Putamen (tissue), 1 donor: Measurements from ENCODE around the gene UGCG.
"Not testable (repeated sequence)": the region's sequence is repeated elsewhere in the genome, so short reads cannot be mapped to it uniquely, and the experiment has no call there.

Experiments used
- DNase-seq: peaks from one replicate; pipeline ENCODE4 v3.0.0-alpha.2; 2016; ENCODE audit warnings: low spot score

Gene UGCG

GRCh38 chr9:111920531-111920930, 23.9 kb downstream of the UGCG start:
- DNase-seq = no peak

- DNase-seq = no peak
Observed at GRCh38 chr9:111922324-111923013, 25.9 kb downstream of the UGCG start.

- DNase-seq = no peak
Observed at GRCh38 chr9:111924281-111924680, 27.7 kb downstream of the UGCG start.

GRCh38 chr9:111925017-111925770, 28.6 kb downstream of the UGCG start:
- no peak for DNase-seq

- DNase-seq = no peak
Observed at GRCh38 chr9:111925784-111926183, 29.2 kb downstream of the UGCG start.

- DNase-seq = peak; percentile 7
Observed at GRCh38 chr9:111926421-111926875, 29.8 kb downstream of the UGCG start.

GRCh38 chr9:111928359-111928720, 31.7 kb downstream of the UGCG start:
- no peak for DNase-seq

GRCh38 chr9:111934747-111935146, 38.1 kb downstream of the UGCG start:
- DNase-seq = no peak

- DNase-seq = no peak
Observed at GRCh38 chr9:111936391-111936790, 39.8 kb downstream of the UGCG start.

- no peak for DNase-seq
Observed at GRCh38 chr9:111937301-111937700, 40.7 kb downstream of the UGCG start.

GRCh38 chr9:111937781-111938426, 41.3 kb downstream of the UGCG start:
- peak; percentile 19 for DNase-seq

GRCh38 chr9:111938427-111938800, 41.8 kb downstream of the UGCG start:
- no peak for DNase-seq

- no peak for DNase-seq
Observed at GRCh38 chr9:111939322-111939721, 42.7 kb downstream of the UGCG start.

- DNase-seq = no peak
Observed at GRCh38 chr9:111940697-111941096, 44.1 kb downstream of the UGCG start.

GRCh38 chr9:111943200-111943599, 46.6 kb downstream of the UGCG start:
- no peak for DNase-seq

GRCh38 chr9:111943746-111944145, 47.1 kb downstream of the UGCG start:
- DNase-seq = no peak

- DNase-seq = no peak
Observed at GRCh38 chr9:111944241-111944866, 47.7 kb downstream of the UGCG start.

GRCh38 chr9:111945216-111945615, 48.6 kb downstream of the UGCG start:
- DNase-seq = no peak

GRCh38 chr9:111948109-111948508, 51.5 kb downstream of the UGCG start:
- DNase-seq = not testable (repeated sequence)

GRCh38 chr9:111948951-111949350, 52.3 kb downstream of the UGCG start:
- DNase-seq = no peak

GRCh38 chr9:111949919-111950318, 53.3 kb downstream of the UGCG start:
- no peak for DNase-seq

- no peak for DNase-seq
Observed at GRCh38 chr9:111952559-111952958, 55.9 kb downstream of the UGCG start.

GRCh38 chr9:111953444-111953843, 56.8 kb downstream of the UGCG start:
- DNase-seq = no peak
